Measurements from ENCODE around the gene YIPF7.

GRCh38 chr4:44700427-44700826, 49.0 kb upstream of the YIPF7 start:
- TF ChIP-seq CTCF (IDR thresholded peaks at IDR 0.05) (no peak), PBX3 (IDR thresholded peaks at IDR 0.05) (no peak)
